Epithelial cell of esophagus (primary cell): ENCODE results near the gene PRMT2.

Experiments
- DNase-seq: peaks from one replicate; pipeline ENCODE4 v3.0.0; 2010; ENCODE audit warnings: low read depth
- H3K4me3 ChIP-seq: 2 replicates; pipeline ENCODE4 v1.5.1; 2011; ENCODE audit warnings: mild to moderate bottlenecking, low read length, control low read depth
- TF ChIP-seq, protein P1 (sequence below): IDR thresholded peaks from 2 replicates; pipeline ENCODE4 v1.5.1; 2011; ENCODE audit warnings: low read depth, mild to moderate bottlenecking, low read length, control low read depth, inconsistent platforms; ENCODE audit not compliant: insufficient read depth; ENCODE audit errors: missing control alignments

PRMT2 gene

DNA sequence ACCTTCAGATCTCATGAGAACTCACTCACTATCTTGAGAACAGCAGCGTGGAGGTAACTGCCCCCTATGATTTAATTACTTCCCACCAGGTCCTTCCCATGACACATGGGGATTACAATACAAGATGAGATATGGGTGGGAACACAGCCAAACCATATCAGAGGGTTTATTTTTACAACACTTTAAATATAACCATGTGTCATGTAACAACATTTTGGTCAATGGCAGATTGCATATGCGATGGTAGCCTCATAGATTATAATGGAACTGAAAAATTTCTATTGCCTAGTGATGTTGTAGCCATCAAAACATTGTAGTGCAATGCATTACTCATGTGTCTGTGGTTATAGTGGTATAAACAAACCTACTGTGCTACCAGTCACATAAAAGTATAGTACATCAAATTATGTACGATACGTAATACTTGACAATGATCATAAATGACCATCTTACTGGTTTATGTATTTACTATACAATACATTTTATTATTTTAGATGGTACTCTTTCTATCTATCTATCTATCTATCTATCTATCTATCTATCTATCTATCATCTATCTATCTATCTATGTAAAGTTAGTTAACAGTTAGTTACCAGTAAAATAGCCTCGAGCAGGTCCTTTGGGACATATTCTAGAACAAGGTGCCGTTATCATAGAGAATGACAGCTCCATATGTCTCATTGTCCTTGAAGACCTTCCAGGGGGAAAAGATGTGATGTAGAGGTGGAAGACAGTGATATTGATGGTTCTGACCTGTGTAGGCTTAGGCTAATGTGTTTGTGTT is 18.0 kb upstream of the PRMT2 start:
- no peak overlapping the region for H3K4me3 ChIP-seq
- no peak for DNase-seq
- TF ChIP-seq, protein P1, sequence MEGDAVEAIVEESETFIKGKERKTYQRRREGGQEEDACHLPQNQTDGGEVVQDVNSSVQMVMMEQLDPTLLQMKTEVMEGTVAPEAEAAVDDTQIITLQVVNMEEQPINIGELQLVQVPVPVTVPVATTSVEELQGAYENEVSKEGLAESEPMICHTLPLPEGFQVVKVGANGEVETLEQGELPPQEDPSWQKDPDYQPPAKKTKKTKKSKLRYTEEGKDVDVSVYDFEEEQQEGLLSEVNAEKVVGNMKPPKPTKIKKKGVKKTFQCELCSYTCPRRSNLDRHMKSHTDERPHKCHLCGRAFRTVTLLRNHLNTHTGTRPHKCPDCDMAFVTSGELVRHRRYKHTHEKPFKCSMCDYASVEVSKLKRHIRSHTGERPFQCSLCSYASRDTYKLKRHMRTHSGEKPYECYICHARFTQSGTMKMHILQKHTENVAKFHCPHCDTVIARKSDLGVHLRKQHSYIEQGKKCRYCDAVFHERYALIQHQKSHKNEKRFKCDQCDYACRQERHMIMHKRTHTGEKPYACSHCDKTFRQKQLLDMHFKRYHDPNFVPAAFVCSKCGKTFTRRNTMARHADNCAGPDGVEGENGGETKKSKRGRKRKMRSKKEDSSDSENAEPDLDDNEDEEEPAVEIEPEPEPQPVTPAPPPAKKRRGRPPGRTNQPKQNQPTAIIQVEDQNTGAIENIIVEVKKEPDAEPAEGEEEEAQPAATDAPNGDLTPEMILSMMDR: no peak

DNA sequence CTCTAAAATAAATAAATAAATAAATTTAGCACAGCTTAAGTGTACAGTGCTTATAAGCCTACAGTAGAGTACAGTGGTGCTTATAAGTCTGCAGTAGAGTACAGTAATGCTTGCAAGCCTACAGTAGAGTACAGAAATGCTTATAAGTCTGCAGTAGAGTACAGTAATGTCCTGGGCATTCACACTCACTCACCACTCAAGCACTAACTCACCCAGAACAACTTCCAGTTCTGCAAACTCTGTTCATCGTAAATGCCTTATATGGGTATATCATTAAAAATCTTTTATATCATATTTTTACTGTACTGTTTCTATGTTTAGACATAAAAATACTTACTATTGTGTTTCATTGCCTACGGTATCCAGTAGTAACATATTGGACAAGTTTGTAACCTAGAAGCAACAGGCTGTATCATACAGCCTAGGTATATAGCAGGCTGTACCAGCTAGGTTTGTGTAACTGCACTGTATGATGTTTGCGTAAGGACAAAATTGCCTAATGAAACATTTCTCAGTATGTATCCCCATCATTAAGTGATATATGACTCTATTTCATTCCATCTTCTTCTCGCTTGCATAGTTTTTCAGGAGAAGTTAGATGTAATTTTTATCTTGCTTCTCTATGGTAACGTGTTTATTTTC is 16.6 kb upstream of the PRMT2 start:
- TF ChIP-seq, protein P1: no peak
- no peak overlapping the region for H3K4me3 ChIP-seq
- no peak for DNase-seq

DNA sequence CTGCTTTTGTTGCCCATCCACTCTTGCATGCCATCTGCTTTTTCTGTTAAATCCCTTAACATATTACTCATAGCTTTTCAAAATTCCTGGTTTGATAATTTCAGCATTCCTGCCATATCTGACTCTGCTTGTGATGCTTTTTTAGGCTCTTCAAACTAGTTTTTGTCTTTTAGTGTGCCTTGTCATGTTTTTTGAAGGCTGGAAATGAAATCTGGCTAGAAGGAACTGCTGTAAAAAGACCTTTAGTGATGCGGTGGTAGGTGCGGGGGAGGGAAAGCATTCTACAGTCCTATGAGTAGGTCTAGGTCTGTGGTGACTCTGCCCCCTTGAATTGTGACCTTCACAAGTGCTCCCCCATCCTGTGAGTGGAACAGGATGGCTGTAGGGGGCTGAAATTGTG is 15.6 kb upstream of the PRMT2 start:
- H3K4me3 ChIP-seq: no peak overlapping the region
- no peak for DNase-seq
- TF ChIP-seq, protein P1: no peak

DNA sequence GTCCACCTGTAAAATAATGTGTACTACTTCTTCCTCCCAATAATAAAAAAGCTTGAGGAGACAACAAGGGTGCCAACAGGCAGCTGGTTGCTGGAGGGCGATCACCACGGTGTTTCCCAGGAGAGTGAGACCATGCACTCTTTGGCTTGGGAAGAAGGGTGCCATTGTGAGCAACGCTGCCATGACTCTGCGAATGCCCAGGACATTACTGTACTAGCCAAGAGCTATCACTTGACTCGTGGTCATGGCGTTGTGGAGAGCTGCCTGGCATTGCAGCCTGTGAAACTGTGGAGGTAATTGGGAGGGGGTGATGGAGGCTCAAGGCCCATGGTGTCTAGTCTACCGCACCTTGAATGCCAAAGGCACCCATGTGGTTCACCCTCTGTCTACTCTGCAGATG is 14.6 kb upstream of the PRMT2 start:
- no peak for DNase-seq
- H3K4me3 ChIP-seq: no peak overlapping the region
- TF ChIP-seq, protein P1: no peak

DNA sequence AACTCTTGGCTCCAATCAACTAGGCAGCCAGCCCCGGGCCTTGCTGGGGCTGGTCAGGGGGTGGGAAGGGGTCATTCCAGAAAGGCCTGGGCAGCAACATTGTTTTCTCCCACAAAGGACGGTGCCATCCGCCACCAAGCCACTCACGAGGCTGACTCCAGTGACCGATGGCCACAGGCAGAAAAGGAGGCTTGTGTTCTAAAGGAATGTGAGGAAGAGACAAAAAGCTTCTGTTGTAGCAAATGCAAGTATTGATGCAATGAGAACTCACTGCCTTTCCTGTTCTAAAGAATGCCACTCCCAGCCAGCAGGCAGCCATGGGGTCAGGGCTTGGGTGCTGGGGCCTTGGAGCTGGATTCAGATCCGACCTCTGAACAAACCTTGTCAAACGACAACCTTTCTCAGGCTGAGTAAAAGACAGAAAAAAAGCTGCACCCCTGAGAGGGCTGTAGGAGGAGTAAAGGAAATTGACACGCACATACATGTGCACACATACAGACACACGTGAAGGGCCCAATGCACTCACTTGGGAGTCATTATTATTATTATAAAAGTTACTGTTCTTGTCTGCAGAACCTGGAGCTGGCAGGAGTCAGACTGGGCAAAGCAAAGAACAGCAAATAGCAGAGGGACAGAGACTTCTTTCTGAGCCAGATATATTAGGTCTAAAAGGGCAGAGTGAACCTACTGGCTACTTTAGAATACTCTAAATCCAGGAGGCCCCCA is 13.9 kb upstream of the PRMT2 start:
- TF ChIP-seq, protein P1: no peak
- no peak overlapping the region for H3K4me3 ChIP-seq
- DNase-seq: no peak

DNA sequence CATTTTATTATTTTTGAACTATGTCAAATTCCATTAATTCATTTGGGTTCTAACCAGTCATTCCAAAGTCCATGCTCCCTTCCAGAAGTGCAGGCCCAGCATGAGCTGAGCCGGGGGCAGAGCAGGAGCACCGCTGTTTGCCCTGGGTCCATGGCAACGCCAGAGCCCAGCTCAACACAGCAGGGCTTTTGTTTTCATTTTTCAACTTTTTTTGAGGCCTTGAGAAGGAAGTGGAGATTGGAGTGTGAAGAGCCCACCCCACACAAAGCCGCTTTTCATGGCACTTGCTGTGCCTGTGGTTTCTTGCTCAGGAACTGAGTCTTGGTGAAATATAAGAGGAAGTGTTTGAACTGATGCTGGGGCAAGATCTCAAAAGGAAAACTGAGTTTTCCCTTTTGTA is 13.2 kb upstream of the PRMT2 start:
- TF ChIP-seq, protein P1: no peak
- H3K4me3 ChIP-seq: no peak overlapping the region
- no peak for DNase-seq
